ENCODE results near the gene IL22RA1.

- no peak for TF ChIP-seq MAFK (IDR thresholded peaks at IDR 0.05; ENCODE audit: partially characterized antibody)
- no peak for TF ChIP-seq REST (IDR thresholded peaks at IDR 0.05)
- TF ChIP-seq CTCF (IDR thresholded peaks at IDR 0.05), result no peak
- no peak for TF ChIP-seq SREBF2 (IDR thresholded peaks at IDR 0.05)
- TF ChIP-seq, protein P1, sequence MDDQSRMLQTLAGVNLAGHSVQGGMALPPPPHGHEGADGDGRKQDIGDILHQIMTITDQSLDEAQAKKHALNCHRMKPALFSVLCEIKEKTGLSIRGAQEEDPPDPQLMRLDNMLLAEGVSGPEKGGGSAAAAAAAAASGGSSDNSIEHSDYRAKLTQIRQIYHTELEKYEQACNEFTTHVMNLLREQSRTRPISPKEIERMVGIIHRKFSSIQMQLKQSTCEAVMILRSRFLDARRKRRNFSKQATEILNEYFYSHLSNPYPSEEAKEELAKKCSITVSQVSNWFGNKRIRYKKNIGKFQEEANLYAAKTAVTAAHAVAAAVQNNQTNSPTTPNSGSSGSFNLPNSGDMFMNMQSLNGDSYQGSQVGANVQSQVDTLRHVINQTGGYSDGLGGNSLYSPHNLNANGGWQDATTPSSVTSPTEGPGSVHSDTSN (IDR thresholded peaks at IDR 0.05), result no peak
- no peak for TF ChIP-seq MYC (IDR thresholded peaks at IDR 0.05; ENCODE audit: borderline replicate concordance, low read length)
- TF ChIP-seq HOXA7 (CRISPR knock-in tag; IDR thresholded peaks at IDR 0.05), result no peak
- TF ChIP-seq JUNB (IDR thresholded peaks at IDR 0.05), result no peak
- no peak for TF ChIP-seq NR3C1 (IDR thresholded peaks at IDR 0.05)
- no peak for TF ChIP-seq POLR2A (IDR thresholded peaks at IDR 0.05; ENCODE audit: low read length)
Measured at GRCh38 chr1:24133819-24134218, 9.1 kb downstream of the IL22RA1 start.

Measured in A549 (cell line).